ENCODE measurements around the gene IGIP.

DNA sequence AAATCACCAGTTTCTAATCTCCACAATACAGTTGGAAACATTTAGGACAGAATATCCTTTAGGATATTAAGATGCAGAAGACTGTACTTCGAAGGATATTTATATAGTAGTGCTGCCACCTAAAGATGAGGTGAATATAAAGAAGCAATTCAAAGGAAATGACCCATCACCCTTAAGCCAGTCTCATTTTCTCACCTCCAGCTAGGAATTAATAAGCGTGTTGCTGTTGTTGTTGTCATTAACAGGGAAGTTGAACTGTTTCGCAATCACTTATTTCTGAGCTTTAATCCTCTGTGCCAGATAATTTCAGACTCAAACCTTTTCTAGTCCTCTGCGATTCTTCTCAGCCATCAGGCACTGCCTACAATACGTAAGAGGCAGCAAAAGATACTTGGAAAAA lies 19.6 kb upstream of the IGIP start:
- TF ChIP-seq, protein P1, sequence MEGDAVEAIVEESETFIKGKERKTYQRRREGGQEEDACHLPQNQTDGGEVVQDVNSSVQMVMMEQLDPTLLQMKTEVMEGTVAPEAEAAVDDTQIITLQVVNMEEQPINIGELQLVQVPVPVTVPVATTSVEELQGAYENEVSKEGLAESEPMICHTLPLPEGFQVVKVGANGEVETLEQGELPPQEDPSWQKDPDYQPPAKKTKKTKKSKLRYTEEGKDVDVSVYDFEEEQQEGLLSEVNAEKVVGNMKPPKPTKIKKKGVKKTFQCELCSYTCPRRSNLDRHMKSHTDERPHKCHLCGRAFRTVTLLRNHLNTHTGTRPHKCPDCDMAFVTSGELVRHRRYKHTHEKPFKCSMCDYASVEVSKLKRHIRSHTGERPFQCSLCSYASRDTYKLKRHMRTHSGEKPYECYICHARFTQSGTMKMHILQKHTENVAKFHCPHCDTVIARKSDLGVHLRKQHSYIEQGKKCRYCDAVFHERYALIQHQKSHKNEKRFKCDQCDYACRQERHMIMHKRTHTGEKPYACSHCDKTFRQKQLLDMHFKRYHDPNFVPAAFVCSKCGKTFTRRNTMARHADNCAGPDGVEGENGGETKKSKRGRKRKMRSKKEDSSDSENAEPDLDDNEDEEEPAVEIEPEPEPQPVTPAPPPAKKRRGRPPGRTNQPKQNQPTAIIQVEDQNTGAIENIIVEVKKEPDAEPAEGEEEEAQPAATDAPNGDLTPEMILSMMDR (IDR thresholded peaks at IDR 0.05), result 0 out of 2 replicates have a peak, but pooled peaks have one; percentile 7
- TF ChIP-seq RAD21 (IDR thresholded peaks at IDR 0.05; ENCODE audit: low read length) (no peak), EP300 (IDR thresholded peaks at IDR 0.05; ENCODE audit: borderline replicate concordance in 1 of 2, low read depth in 1 of 2, low read length in 1 of 2) (no peak), JUND (IDR thresholded peaks at IDR 0.05) (no peak), MEF2A (IDR thresholded peaks at IDR 0.05; ENCODE audit: borderline replicate concordance, low read depth) (no peak), POLR2AphosphoS5 (IDR thresholded peaks at IDR 0.05; ENCODE audit: low read depth, low read length) (no peak), NFIC (IDR thresholded peaks at IDR 0.05; ENCODE audit: borderline replicate concordance) (no peak), CHD2 (IDR thresholded peaks at IDR 0.05; ENCODE audit: low read length, partially characterized antibody) (no peak), RCOR1 (IDR thresholded peaks at IDR 0.05; ENCODE audit: low read length) (no peak), RFX5 (IDR thresholded peaks at IDR 0.05; ENCODE audit: low read length) (no peak)
- TF ChIP-seq, protein P2, sequence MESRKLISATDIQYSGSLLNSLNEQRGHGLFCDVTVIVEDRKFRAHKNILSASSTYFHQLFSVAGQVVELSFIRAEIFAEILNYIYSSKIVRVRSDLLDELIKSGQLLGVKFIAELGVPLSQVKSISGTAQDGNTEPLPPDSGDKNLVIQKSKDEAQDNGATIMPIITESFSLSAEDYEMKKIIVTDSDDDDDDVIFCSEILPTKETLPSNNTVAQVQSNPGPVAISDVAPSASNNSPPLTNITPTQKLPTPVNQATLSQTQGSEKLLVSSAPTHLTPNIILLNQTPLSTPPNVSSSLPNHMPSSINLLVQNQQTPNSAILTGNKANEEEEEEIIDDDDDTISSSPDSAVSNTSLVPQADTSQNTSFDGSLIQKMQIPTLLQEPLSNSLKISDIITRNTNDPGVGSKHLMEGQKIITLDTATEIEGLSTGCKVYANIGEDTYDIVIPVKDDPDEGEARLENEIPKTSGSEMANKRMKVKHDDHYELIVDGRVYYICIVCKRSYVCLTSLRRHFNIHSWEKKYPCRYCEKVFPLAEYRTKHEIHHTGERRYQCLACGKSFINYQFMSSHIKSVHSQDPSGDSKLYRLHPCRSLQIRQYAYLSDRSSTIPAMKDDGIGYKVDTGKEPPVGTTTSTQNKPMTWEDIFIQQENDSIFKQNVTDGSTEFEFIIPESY (IDR thresholded peaks at IDR 0.05; ENCODE audit: borderline replicate concordance, low read depth), result no peak
